ENCODE data around the gene TADA2B. TPM values are rescaled to one million over a fixed set of nuclear protein-coding genes. Genes with fewer than 3 reads are reported as not detected.
A peak's percentile ranks its signal among the peaks of the same experiment; 100 is the strongest.

The TADA2B gene
- total and polyA plus RNA-seq, 9 of the 15 experiments (the other 6 are each of a cell fraction or from before 2014, with no cell fraction given) = 0.55 to 12.2 (median 7.5) TPM

GRCh38 chr4:7041246-7041645 is 1.9 kb upstream of the TADA2B start:
- Histone ChIP-seq H3K27me3 (ENCODE audit: control insufficient read depth in 2 of 2, insufficient read depth in 2 of 2, low read length in 2 of 2) (no peaks in the 10 kb centered on the region), H2AFZ (ENCODE audit: low read depth, low read length) (no peak overlapping the region), H3K4me1 (replicated peaks in 1 of 2; ENCODE audit: control insufficient read depth in 2 of 2, insufficient read depth in 2 of 2, low read length in 2 of 2) (peaks cover 14 to 32% of the 10 kb centered on the region in 2 experiments; a peak in 4 of 5 replicates), H3K36me3 (ENCODE audit: control insufficient read depth, insufficient read depth, low read length) (peaks cover 9% of the 10 kb centered on the region; the same call in 1 of the 3 replicates), H3K27ac (ENCODE audit: extremely low read depth, low read depth, low read length) (no peak overlapping the region), H3K79me2 (ENCODE audit: control insufficient read depth, insufficient read depth, low read length) (peaks cover 29% of the 10 kb centered on the region), H3K9ac (ENCODE audit: insufficient read depth in 1 of 2, low read depth in 2 of 2, low read length in 2 of 2) (no peak overlapping the region), H3K4me3 (no peak overlapping the region), H3K9me1 (ENCODE audit: control insufficient read depth, insufficient read depth, low read length) (no peaks in the 10 kb centered on the region), H4K20me1 (replicated peaks; ENCODE audit: control insufficient read depth, insufficient read depth, low read length) (peaks cover 6% of the 10 kb centered on the region; the same call in 1 of the 2 replicates), H3K9me3 (replicated peaks; ENCODE audit: control insufficient read depth, insufficient read depth, low read depth, low read length) (no peaks in the 10 kb centered on the region), H3K4me2 (ENCODE audit: insufficient read depth, low read length) (no peak overlapping the region)
- intact Hi-C loops (cut with micrococcal nuclease) (no loop called here), in situ Hi-C loops (cut with MboI) (no loop called here)
- WGBS (ENCODE audit: insufficient coverage, low coverage, missing lambda C conversion rate) = 82% methylated on average over 19 of the region's 19 CpGs
- TF ChIP-seq, protein P1, sequence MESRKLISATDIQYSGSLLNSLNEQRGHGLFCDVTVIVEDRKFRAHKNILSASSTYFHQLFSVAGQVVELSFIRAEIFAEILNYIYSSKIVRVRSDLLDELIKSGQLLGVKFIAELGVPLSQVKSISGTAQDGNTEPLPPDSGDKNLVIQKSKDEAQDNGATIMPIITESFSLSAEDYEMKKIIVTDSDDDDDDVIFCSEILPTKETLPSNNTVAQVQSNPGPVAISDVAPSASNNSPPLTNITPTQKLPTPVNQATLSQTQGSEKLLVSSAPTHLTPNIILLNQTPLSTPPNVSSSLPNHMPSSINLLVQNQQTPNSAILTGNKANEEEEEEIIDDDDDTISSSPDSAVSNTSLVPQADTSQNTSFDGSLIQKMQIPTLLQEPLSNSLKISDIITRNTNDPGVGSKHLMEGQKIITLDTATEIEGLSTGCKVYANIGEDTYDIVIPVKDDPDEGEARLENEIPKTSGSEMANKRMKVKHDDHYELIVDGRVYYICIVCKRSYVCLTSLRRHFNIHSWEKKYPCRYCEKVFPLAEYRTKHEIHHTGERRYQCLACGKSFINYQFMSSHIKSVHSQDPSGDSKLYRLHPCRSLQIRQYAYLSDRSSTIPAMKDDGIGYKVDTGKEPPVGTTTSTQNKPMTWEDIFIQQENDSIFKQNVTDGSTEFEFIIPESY (CRISPR knock-in tag; IDR thresholded peaks at IDR 0.05) = peak; percentile 33; the same call in 1 of the 2 replicates
- no peak for TF ChIP-seq MTA3 (IDR thresholded peaks at IDR 0.05; ENCODE audit: borderline replicate concordance)
- ChIA-PET CTCF (ENCODE audit: low intra/inter-chr PET ratio) (no interaction called here), POLR2A (interaction anchor here (0.5 to 1.2 kb wide), 3 partner anchors 27 to 322 kb away, joined by 3 read pairs; partner anchors contain the start of gene GRPEL1)
- ATAC-seq (no peak), FAIRE-seq (no peak), DNase-seq (ENCODE audit: extremely low read depth in 1 of 4, low spot score in 3 of 4) (no peak)
- no TSS peak for BruUV-seq (replicated peaks)

Data from K562 (cell line).